ENCODE data around the gene GPNMB. TPM values are rescaled to one million over a fixed set of nuclear protein-coding genes. Genes with fewer than 3 reads are reported as not detected.
"Not testable (repeated sequence)": the region's sequence is repeated elsewhere in the genome, so short reads cannot be mapped to it uniquely, and the experiment has no call there.

GPNMB gene
- 33.5 and 36.1 TPM in 2 replicates for total RNA-seq

DNA sequence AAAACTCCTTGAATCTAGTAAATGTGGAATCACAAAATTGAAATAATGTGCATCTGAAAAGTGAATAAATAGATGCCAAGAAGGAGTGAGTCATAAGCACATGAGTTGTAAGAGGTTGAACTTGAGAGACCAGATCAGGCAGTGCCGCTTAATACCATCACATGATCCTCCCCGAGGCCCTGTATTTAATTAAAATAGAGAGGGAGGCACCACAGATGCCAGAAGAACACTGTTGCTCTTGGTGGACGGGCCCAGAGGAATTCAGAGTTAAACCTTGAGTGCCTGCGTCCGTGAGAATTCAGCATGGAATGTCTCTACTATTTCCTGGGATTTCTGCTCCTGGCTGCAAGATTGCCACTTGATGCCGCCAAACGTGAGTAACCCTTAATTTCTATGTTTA is at the start of gene GPNMB:
Gene GPNMB, plus strand, starts transcription at position 221 of the 400 bp plus-strand sequence. Its CDS starts 83 bp downstream, at position 304.
- peak within 1 kb of the TSS; percentile 29 for H3K4me3 ChIP-seq (ENCODE audit: low read depth, low read length)
- H3K27me3 ChIP-seq (ENCODE audit: control insufficient read depth, insufficient read depth, low read length), result peaks cover 6% of the 10 kb centered on the region
- peak; percentile 49 for DNase-seq (ENCODE audit: low read depth)
- TF ChIP-seq, protein P1, sequence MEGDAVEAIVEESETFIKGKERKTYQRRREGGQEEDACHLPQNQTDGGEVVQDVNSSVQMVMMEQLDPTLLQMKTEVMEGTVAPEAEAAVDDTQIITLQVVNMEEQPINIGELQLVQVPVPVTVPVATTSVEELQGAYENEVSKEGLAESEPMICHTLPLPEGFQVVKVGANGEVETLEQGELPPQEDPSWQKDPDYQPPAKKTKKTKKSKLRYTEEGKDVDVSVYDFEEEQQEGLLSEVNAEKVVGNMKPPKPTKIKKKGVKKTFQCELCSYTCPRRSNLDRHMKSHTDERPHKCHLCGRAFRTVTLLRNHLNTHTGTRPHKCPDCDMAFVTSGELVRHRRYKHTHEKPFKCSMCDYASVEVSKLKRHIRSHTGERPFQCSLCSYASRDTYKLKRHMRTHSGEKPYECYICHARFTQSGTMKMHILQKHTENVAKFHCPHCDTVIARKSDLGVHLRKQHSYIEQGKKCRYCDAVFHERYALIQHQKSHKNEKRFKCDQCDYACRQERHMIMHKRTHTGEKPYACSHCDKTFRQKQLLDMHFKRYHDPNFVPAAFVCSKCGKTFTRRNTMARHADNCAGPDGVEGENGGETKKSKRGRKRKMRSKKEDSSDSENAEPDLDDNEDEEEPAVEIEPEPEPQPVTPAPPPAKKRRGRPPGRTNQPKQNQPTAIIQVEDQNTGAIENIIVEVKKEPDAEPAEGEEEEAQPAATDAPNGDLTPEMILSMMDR (IDR thresholded peaks at IDR 0.05; ENCODE audit: insufficient read depth, low read length, poor library complexity, severe bottlenecking), result no peak
- H3K36me3 ChIP-seq (ENCODE audit: control insufficient read depth, insufficient read depth, low read length), result no peaks in the 10 kb centered on the region

DNA sequence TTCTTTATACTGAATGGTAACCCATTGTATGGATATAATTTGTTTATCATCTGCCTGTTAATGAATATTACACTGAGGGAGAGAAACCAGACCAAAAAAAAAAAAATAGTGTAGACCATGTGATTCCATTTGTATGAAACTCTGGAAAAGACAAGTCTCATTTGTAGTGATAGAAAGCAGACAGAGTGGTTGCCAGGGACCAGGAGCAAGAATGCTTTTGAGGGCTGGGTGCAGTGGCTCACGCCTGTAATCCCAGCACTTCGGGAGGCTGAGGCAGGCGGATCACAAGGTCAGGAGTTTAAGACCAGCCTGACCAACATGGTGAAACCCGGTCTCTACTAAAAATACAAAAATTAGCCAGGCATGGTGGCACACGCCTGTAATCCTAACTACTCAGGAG is 48.8 kb upstream of the GPNMB start:
- not testable (repeated sequence) for DNase-seq (ENCODE audit: low read depth); H3K4me3 ChIP-seq (ENCODE audit: low read depth, low read length); H3K27me3 ChIP-seq (ENCODE audit: control insufficient read depth, insufficient read depth, low read length); H3K36me3 ChIP-seq (ENCODE audit: control insufficient read depth, insufficient read depth, low read length)

DNA sequence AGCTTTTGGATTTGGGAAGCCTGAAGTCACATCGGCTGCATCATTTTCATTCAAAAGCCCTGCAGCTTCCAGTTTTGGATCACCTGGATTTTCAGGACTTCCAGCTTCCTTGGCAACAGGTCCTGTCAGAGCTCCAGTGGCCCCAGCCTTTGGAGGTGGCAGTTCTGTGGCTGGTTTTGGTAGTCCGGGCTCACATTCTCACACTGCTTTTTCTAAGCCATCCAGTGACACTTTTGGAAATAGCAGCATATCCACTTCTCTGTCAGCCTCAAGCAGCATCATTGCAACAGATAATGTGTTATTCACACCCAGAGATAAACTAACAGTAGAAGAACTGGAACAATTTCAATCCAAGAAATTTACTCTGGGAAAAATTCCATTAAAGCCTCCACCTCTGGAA is 46.2 kb upstream of the GPNMB start:
- H3K36me3 ChIP-seq (ENCODE audit: control insufficient read depth, insufficient read depth, low read length), result no peaks in the 10 kb centered on the region
- H3K4me3 ChIP-seq (ENCODE audit: low read depth, low read length), result no peak overlapping the region
- H3K27me3 ChIP-seq (ENCODE audit: control insufficient read depth, insufficient read depth, low read length), result no peaks in the 10 kb centered on the region
- no peak for DNase-seq (ENCODE audit: low read depth)
- TF ChIP-seq, protein P1 (IDR thresholded peaks at IDR 0.05; ENCODE audit: insufficient read depth, low read length, poor library complexity, severe bottlenecking), result no peak

DNA sequence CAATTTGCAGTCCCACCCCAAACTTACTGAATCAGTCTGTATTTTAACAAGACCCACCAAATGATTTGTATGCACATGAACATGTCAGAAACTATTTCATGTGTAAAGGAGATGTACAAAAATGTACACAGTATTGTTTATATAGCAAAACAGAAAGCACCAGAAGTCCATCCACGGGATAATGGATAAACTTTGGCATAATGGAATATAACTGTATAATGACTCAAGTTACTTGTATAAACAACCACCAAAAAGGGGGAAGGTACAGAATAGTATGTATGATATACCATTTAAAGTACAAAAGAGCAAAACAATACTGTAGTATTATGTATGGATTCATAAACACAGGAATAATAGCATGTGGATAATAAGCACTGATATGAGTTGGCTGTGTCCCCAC is 42.3 kb upstream of the GPNMB start:
- Histone ChIP-seq H3K4me3 (ENCODE audit: low read depth, low read length) (no peak overlapping the region), H3K27me3 (ENCODE audit: control insufficient read depth, insufficient read depth, low read length) (no peaks in the 10 kb centered on the region), H3K36me3 (ENCODE audit: control insufficient read depth, insufficient read depth, low read length) (no peaks in the 10 kb centered on the region)
- DNase-seq (ENCODE audit: low read depth), result no peak
- TF ChIP-seq, protein P1 (IDR thresholded peaks at IDR 0.05; ENCODE audit: insufficient read depth, low read length, poor library complexity, severe bottlenecking), result no peak

DNA sequence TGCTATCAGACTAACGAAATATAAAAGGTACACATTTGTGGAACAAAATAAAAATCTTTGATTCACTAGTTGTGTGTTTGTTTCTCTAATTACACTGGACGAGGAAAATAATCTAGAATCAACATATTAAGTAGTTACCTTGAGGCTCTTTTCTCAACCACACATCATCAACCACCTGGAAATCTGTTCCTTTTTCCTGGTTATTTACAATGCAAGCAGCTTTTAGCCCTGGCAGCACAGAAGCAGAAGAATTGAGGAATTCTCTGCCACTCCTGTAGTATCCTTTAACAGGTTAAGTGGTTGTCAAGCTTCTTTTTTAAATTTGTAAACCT is 41.0 kb upstream of the GPNMB start:
- H3K36me3 ChIP-seq (ENCODE audit: control insufficient read depth, insufficient read depth, low read length), result no peaks in the 10 kb centered on the region
- TF ChIP-seq, protein P1 (IDR thresholded peaks at IDR 0.05; ENCODE audit: insufficient read depth, low read length, poor library complexity, severe bottlenecking), result no peak
- DNase-seq (ENCODE audit: low read depth), result no peak
- H3K4me3 ChIP-seq (ENCODE audit: low read depth, low read length), result no peak overlapping the region
- no peaks in the 10 kb centered on the region for H3K27me3 ChIP-seq (ENCODE audit: control insufficient read depth, insufficient read depth, low read length)

DNA sequence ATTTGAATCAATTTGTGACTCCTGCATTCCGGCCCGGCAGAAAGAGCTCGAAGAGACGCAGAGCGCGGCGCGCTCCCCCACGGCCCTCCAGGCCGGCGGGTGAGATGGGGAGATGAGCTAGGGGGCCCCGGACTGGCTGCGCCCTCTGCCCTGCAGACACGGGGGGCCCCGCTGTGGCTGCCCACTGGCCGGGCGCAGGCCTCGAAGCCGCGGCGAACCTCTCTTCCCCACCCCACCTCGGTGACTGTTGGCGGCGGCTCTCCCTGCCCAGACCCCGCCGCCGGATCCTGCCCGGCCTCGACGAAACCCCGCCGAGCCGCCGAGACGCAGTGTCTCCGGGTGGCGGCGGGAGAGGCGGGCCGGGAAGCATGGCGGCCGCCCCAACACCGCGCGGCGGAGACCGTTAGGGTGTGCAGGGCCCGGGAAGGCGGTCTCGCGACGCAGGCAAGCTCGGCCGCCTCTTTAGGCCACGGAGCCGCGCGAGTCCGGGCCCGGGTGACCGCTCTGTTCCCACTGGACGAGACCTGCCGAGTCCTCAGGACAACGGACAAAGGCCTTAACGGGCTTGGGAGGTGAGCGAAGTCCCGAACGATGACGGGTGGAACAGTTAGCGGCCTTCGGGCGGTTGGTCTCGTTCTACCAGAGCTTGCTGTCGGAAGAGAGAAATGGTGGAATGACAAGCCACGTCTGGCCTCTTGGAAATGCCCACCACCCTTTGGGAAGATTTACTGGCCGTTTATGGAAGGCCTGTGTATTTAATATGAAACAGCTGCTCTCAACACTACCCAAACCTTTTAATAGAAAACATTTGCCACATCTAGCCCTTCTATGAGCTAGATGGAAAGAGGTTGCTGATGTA is 40.4 kb upstream of the GPNMB start:
- DNase-seq (ENCODE audit: low read depth), result no peak
- H3K27me3 ChIP-seq (ENCODE audit: control insufficient read depth, insufficient read depth, low read length), result no peaks in the 10 kb centered on the region
- TF ChIP-seq, protein P1 (IDR thresholded peaks at IDR 0.05; ENCODE audit: insufficient read depth, low read length, poor library complexity, severe bottlenecking), result no peak
- peak overlapping the region; percentile 19 for H3K4me3 ChIP-seq (ENCODE audit: low read depth, low read length)
- no peaks in the 10 kb centered on the region for H3K36me3 ChIP-seq (ENCODE audit: control insufficient read depth, insufficient read depth, low read length)

Data from kidney epithelial cell (primary cell).